ENCODE results near the gene HSD11B2.

The HSD11B2 gene

GRCh38 chr16:67459066-67459860 is 28.3 kb downstream of the HSD11B2 start:
- Histone ChIP-seq H3K9ac (no peak overlapping the region), H3K4me1 (peaks cover 44% of the 10 kb centered on the region), H3K27me3 (ENCODE audit: control insufficient read depth, insufficient read depth, low read length) (no peaks in the 10 kb centered on the region), H3K27ac (peak overlapping the region; percentile 55), H3K4me2 (ENCODE audit: low read length) (no peak overlapping the region), H3K36me3 (ENCODE audit: control insufficient read depth, insufficient read depth, low read length) (no peaks in the 10 kb centered on the region), H2AFZ (no peak overlapping the region), H3K79me2 (peaks cover 71% of the 10 kb centered on the region), H3K9me3 (ENCODE audit: control insufficient read depth, low read length) (no peaks in the 10 kb centered on the region), H3K4me3 (ENCODE audit: low read depth, low read length) (no peak overlapping the region)
- no peak for TF ChIP-seq CTCF (IDR thresholded peaks at IDR 0.05)

GRCh38 chr16:67459861-67460150 is 28.9 kb downstream of the HSD11B2 start:
- Histone ChIP-seq H3K9ac (no peak overlapping the region), H3K4me1 (peaks cover 44% of the 10 kb centered on the region), H3K36me3 (ENCODE audit: control insufficient read depth, insufficient read depth, low read length) (no peaks in the 10 kb centered on the region), H3K4me3 (ENCODE audit: low read depth, low read length) (no peak overlapping the region), H3K27me3 (ENCODE audit: control insufficient read depth, insufficient read depth, low read length) (no peaks in the 10 kb centered on the region), H3K4me2 (ENCODE audit: low read length) (no peak overlapping the region), H3K79me2 (peaks cover 72% of the 10 kb centered on the region), H3K27ac (peak overlapping the region; percentile 55), H2AFZ (no peak overlapping the region), H3K9me3 (ENCODE audit: control insufficient read depth, low read length) (no peaks in the 10 kb centered on the region)
- no peak for TF ChIP-seq CTCF (IDR thresholded peaks at IDR 0.05)

- Histone ChIP-seq H3K27ac (peak overlapping the region; percentile 11), H3K9ac (no peak overlapping the region), H3K4me3 (ENCODE audit: low read depth, low read length) (no peak overlapping the region)
Observed at GRCh38 chr16:67460168-67460567, 29.2 kb downstream of the HSD11B2 start.

GRCh38 chr16:67460961-67461360 is 30.0 kb downstream of the HSD11B2 start:
- Histone ChIP-seq H3K27ac (peak overlapping the region; percentile 11), H3K79me2 (peaks cover 72% of the 10 kb centered on the region), H3K9ac (no peak overlapping the region), H3K4me3 (ENCODE audit: low read depth, low read length) (no peak overlapping the region), H3K36me3 (ENCODE audit: control insufficient read depth, insufficient read depth, low read length) (no peaks in the 10 kb centered on the region), H3K4me1 (peaks cover 44% of the 10 kb centered on the region), H3K27me3 (ENCODE audit: control insufficient read depth, insufficient read depth, low read length) (no peaks in the 10 kb centered on the region), H2AFZ (no peak overlapping the region), H3K9me3 (ENCODE audit: control insufficient read depth, low read length) (no peaks in the 10 kb centered on the region), H3K4me2 (ENCODE audit: low read length) (no peak overlapping the region)
- TF ChIP-seq CTCF (IDR thresholded peaks at IDR 0.05) = no peak

More at GRCh38 chr16:67460168-67460567, 29.2 kb downstream of the HSD11B2 start:
- Histone ChIP-seq H3K36me3 (ENCODE audit: control insufficient read depth, insufficient read depth, low read length) (no peaks in the 10 kb centered on the region), H2AFZ (no peak overlapping the region), H3K4me2 (ENCODE audit: low read length) (no peak overlapping the region), H3K9me3 (ENCODE audit: control insufficient read depth, low read length) (no peaks in the 10 kb centered on the region), H3K27me3 (ENCODE audit: control insufficient read depth, insufficient read depth, low read length) (no peaks in the 10 kb centered on the region), H3K79me2 (peaks cover 72% of the 10 kb centered on the region), H3K4me1 (peaks cover 44% of the 10 kb centered on the region)
- no peak for TF ChIP-seq CTCF (IDR thresholded peaks at IDR 0.05)
